ENCODE results near the gene POLR1H.

The POLR1H gene

DNA sequence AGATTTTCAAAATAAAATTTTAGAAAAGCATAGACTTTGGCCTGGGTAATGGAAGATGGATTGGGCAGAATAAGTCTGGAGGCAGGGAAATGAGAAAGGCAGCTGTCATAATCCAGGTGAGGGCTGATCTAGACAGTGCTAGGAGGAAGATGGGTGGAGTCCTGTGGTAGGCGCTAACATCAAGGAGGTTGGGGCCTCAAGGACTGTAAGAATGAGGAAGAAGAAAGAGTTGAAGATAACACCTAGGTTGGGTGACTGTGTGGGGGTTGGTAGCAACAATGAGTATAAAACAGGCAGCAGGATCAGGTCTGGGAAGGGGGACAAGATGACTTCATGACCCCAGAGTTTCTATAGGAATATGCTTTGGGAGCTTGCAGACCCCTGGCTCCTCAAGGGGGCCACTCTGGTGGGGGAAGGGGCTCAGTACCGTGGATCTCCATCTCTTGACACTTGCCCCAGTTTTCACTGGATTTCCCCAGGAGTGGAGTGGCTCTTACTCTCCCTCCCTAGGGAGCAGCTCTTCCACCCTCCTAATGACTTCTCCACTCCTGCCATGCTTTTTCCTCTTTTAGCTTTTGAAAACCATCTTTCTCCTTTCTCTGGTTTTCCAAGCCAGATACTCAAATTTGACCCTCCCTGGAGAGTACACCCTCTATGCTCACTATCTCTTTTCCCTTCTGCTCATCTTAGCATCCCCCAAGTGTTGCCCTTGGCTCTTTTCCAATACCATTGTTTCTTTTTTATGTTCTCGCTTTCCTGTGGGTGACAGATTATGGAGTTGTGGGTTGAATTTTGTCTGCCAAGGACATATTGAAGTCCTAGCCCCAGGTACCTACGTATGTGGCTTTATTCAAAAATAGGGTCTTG, 37.1 kb downstream of the POLR1H start:
- DNase-seq: no peak

DNA sequence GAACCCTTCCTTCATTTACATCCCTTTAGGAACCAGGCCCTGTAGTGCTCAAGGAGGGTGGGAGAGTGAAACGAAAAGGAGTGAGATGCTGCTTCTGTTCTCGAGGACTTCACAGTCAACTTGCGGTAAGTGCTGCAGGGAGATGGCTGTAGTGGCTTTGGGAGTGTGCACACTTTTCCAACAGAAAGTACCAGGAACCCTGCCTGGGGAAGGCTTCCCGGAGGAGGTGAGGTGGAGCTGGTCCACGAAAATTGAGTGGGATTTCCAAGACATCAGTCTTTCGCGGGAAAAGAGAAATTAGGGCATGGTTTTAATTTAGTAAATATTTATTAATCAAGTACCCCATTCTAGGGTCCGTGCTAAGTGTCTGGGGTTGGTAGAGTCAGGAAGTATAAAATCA, 39.1 kb downstream of the POLR1H start:
- no peak for DNase-seq

DNA sequence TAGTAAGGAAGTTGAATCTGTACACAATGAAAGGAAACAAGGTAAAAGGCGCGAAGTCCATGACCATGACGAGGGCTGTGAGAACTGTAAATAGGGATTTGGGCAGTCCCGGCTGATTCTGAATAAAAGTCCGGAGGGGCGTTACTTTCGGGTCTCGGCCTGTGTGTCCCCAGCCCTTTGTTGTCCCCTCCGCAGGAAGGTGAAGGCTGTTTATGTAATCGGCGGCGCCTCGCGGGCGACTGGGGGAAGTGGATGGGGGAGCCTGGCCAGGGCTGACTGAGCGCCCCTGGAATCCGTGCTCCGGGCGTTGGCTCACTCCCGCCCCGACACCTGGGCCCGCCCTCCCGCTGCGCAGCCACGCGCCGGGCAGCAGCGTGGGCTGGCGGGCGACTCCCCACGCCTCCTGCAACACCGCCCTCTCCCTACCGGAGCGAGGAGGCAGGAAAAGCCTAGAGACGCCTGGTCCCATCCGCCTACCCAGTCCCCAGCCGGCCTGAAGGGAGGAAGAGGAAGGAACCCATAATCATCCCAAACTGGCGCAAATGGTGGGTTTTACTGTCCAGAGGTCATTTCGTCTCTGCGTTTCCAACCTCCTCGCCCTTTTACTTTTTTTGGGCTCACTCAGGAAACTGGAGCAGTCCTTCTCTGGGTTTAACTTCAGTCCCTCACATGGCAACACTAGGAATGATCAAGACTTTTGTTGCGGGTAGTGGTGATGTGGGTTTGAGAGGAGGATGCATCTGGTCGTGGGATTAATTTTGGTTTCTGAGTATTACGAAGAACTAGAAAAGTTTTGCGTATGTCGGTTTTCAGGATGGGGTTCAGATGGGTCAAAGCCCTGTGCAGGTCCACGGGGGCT, 39.7 kb downstream of the POLR1H start:
- DNase-seq: peak; percentile 27

DNA sequence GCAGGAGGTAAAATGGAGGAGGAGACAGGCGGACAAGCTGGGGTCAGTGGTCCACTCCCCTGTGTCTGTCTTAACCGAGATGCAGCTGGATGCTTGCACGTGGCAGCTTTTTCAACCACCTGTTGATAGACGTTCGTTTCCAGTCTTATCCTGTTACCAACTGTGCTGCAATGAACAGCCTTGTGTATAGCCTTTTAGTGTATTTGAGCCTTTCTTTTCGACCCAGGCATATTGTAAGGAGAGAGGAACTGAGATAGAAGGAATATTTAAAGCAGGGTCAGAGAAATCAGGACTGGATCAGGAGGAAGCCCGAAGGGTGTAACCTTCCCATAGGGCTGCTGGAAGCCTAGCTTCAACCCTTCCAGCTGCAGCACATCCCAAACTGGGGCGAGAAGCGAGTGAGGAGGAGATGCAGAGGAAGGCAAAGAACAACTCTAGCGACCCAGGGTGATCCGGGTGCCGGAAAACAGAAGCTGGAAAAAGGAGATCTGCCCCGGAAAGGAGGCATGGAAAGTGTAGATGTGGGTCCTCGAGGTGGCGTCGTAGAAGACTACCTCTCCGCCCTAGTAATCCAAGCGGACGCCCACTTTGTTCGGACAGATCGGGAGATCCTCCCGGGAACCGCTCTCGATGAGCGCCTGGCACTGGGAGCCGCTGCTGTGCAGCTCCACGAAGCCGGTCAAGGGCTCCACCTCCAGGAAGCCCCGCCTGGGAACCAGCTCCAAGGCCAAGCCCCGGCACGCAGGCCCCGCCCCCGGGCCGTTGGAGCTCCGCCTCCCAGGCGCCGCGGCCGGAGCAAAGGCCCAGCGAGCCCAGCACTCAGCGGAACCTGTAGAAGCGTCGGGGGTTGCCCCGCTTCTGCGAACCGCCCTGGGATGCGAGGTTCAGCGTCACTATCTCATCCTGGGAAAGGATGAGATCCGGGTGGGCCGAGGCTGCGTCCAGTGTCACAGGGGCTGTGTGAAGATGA, 40.7 kb downstream of the POLR1H start:
- DNase-seq: peak; percentile 70

DNA sequence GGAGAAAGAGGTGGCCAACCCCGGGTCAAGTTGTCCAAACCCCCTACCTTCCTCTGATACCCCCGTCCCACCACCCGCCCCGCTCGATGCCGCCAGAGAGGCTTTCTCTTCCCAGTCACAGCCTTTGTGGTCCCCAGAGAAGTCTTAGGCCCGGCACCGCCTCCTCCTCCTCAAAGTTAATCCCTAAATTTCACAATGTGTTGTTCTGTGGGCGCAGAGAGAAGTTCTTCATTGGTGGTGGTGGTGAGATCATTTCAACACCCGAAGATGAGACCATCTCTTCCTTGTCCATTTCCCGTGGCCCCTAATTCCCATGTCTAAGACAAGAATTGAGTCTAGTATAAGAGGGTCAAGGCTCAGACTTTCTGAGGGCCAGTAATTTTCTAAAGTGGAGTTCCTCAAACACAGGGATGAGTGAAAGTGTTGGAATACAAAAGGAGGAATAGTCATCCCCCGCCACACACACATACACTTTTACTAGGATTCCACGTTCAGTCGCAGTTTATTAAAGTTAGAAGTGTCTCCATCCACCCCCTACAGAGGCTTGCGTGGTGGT, 41.4 kb downstream of the POLR1H start:
- DNase-seq: no peak

DNA sequence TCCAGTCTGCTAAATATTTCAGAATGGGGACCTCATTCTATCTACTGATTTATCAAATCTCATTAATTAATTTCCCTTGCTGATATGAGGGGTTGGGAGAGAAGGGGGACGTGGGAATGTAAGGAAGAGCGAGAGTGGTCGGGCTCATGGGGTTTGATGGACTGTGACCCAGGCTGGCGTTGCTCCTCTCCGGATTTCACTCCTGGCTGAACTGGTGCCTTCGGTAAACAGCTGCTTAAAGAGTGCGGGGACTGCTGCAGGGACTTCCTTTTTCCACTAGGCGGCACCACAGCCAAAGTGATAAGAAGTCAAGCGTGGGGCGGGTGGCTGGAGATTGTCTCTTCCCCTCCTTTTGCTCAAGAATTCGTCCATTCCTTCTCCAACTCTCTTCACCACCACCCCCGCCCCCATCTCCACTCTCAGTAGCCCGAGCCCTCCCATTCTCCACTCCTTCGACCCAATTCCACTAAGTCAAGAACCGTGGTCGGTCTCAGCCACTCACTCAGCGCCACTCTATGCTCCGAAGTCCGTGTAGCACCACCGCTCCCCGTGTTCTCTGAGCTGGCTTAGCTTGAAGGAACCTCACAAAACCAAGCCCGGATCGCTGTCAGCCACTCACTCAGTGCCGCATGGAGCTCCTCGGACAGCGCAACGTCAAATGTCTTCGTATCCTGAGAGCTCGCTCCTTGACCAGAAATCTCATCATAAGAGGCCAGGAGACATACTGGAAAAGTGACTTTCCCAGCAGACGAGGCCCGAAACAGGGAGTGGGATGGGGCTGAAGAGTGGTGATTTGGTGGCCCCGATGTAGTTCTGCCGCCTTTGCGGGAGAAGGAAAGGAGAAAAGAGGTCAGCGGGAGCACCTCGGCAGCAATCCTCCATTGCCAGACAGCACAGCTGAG, 42.2 kb downstream of the POLR1H start:
- DNase-seq: peak; percentile 83

DNA sequence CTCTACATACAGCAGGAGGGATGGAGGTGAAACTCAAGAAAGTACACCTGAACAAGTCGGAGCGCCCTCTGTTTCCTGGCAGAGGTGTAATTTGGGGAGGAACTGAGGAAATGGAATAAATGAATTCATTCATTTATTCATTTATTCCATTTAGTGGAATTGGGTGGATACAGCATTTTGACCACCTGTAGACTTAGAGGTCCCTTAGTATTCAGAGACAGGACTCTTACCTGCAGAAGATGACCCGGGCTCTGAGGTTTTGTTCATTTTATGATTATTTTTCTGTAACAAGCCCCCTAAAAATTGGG, 42.8 kb downstream of the POLR1H start:
- DNase-seq: no peak

DNA sequence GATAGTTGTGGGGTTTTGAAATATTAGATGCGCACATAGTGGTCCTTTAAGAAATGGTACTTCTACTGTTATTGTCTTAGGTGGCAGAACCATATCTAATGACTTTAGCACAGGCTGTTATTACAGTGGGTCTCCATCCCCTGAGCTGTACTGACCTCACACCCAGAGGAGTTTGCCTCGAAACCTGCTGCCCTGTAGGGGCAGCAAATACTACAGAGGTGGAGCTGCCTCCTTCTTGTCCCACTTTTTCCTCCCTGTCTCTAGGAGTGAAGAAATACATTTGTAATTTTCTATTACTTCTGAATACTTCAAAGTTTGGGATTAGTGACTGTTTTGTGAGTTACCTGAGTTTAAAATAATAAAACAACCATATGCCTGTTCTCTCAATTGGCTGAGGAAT, 43.6 kb downstream of the POLR1H start:
- DNase-seq: no peak

DNA sequence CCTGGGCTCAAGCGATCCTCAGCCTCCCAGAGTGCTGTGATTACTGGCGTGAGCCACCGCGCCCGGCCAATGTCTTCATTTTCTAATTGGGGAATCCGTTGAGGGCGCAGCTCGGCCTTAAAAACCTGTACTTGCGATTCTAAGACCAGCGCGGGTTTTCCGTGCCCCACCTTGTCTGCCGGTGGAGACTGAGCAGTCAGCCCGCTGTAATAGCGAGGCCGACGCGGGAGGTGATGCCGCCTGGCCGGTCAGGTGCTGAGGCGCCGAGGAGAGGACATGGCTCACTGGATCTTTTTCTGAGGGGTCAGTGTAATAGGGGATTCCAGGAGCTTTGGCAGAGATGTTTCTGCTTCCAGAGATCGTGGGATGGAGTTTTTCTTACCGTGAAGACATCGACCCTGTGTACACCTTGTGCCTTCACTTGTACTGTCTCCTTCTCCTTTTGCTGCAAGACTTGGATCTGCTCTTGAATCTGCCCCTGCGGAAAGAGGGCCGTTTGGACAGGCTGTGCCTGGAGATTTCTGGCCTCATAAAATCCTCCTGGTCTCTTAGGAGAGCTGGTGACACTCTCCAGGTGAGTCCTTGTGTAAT, 50.3 kb downstream of the POLR1H start:
- no peak for DNase-seq

DNA sequence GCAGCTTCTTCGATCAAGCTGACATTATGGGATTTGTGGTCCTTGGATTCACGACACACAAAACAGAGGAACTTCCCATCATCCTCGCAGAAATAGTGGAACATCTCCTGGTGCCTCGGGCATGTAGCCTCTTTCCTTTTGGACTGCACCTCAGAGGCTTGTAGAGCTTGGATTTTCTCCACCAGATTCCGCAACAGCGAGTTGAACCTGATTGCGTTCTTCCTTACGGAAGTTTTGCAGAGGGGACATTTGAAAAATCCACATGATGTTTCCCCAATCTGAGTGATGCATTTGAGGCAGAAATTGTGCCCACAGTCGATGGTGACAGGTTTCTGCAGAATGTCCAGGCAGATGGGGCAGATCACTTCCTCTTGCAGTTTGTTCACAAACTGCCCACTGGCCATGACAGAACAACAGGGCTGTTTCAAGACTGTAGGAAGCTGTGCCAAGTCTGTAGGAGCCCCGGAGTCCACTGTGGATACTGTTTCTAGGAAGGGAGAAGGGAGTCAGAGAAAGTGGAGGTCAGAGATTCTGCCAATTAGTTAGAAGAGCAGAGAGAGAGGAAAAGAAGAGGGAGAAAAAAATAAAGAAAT, 51.4 kb downstream of the POLR1H start:
- DNase-seq: no peak

DNA sequence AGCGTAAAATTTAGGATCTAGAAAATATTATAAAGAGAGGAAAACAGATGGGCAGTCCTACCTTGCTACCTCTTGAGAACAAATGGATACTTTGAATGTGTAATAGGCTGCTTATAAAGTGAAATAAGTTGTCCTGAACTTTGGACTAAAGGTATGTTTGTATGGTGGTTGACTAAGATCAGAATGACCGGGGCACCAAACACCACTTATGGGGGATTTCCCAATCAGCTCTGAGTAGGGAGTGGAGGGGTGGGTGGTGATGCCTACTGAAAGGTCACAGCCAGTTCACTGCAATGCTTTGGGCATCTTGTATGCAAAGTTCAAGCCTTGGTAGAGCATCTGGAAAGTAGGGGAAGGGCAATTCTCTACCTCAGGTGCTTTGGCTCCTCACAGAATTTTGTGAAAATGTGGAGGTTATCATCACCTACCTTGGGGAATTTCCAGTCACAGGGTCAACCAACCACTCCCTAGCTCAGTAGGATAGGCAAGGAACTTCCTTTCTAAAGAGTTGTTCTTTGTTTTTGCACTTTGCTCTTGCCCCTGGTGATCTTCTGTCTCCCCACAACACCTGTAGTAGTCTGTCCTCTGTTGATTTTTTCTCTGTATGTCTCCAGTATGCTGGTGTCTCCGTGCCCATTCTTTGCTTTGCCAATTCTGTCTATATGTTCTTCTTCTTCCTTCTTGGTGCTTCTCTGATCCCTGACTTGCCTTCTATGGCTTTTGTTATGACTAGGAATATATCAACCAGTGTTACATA, 52.1 kb downstream of the POLR1H start, which contains the start of gene TRIM31:
TRIM31 (minus strand) TSS at position 88 of the 757 bp plus-strand sequence. CDS start 285 bp downstream, outside the sequence.
- DNase-seq: no peak

DNA sequence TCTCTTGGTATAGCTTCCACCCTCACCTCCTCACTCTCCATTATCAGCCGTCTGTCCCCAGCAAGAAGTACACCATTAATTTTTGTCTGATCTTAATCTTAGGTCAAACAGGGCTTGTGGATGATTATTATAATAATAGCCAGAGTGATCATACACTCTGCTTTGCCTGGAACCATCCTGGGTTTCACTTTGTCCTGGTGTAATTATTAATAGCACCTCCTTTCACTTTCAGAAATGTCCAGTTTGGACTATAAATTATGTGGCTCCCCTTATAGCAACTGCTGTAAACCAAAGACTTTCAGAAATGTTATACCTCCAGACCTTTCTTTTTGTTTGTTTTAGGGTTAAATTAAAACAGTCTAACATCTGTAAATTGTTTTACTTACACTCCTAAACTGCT, 52.8 kb downstream of the POLR1H start:
- DNase-seq: no peak
